EL (cell line): ENCODE results near the gene PPP3CB.

Source experiments
- DNase-seq: peaks from one replicate; pipeline ENCODE4 v3.0.0-alpha.2; 2016

The PPP3CB gene

GRCh38 chr10:73495884-73496674 lies at the start of gene PPP3CB:
Gene PPP3CB (minus strand): TSS chr10:73496024. CDS start chr10:73495889, 135 bp downstream.
- DNase-seq: peak; percentile 97

- no peak for DNase-seq
Measured at GRCh38 chr10:73545357-73545756, 49.5 kb upstream of the PPP3CB start.

GRCh38 chr10:73537709-73538108 lies 41.9 kb upstream of the PPP3CB start:
- no peak for DNase-seq

GRCh38 chr10:73537288-73537687 lies 41.5 kb upstream of the PPP3CB start:
- DNase-seq: no peak

- no peak for DNase-seq
Measured at GRCh38 chr10:73534857-73535256, 39.0 kb upstream of the PPP3CB start.

- DNase-seq: peak; percentile 71
Measured at GRCh38 chr10:73529089-73529832, 33.4 kb upstream of the PPP3CB start.

GRCh38 chr10:73522263-73522662 lies 26.4 kb upstream of the PPP3CB start:
- peak; percentile 40 for DNase-seq

GRCh38 chr10:73519336-73519735 lies 23.5 kb upstream of the PPP3CB start:
- no peak for DNase-seq

GRCh38 chr10:73517166-73517888 lies 21.5 kb upstream of the PPP3CB start:
- DNase-seq: peak; percentile 41

- no peak for DNase-seq
Measured at GRCh38 chr10:73512207-73512743, 16.5 kb upstream of the PPP3CB start.

- no peak for DNase-seq
Measured at GRCh38 chr10:73509695-73510094, 13.9 kb upstream of the PPP3CB start.

- DNase-seq: no peak
Measured at GRCh38 chr10:73506491-73506890, 10.7 kb upstream of the PPP3CB start.

GRCh38 chr10:73506074-73506473 lies 10.2 kb upstream of the PPP3CB start:
- DNase-seq: no peak

- DNase-seq: no peak
Measured at GRCh38 chr10:73503037-73503436, 7.2 kb upstream of the PPP3CB start.

- DNase-seq: peak; percentile 39
Measured at GRCh38 chr10:73501651-73502050, 5.8 kb upstream of the PPP3CB start.

- no peak for DNase-seq
Measured at GRCh38 chr10:73497623-73498022, 1.8 kb upstream of the PPP3CB start.

- peak; percentile 93 for DNase-seq
Measured at GRCh38 chr10:73495226-73495883, 469 bp downstream of the PPP3CB start.

GRCh38 chr10:73494877-73495225 lies 973 bp downstream of the PPP3CB start:
- no peak for DNase-seq

- no peak for DNase-seq
Measured at GRCh38 chr10:73494213-73494612, 1.6 kb downstream of the PPP3CB start.

GRCh38 chr10:73493781-73494180 lies 2.0 kb downstream of the PPP3CB start:
- peak; percentile 88 for DNase-seq

GRCh38 chr10:73486601-73487000 lies 9.2 kb downstream of the PPP3CB start:
- no peak for DNase-seq

GRCh38 chr10:73485320-73485719 lies 10.5 kb downstream of the PPP3CB start:
- DNase-seq: no peak

- peak; percentile 80 for DNase-seq
Measured at GRCh38 chr10:73480158-73480557, 15.7 kb downstream of the PPP3CB start.
